Loucy (cell line): ENCODE measurements around the gene PABPN1L.

Experiments used
- H2AFZ ChIP-seq: fragments of 200-600 bp; sonication (generic); 2 replicates; pipeline ENCODE4 v1.6.0; 2016; ENCODE audit warnings: antibody characterized with exemption, mild to moderate bottlenecking, low read length, moderate library complexity
- H3F3A ChIP-seq: fragments of 200-600 bp; 2 replicates; pipeline ENCODE4 v1.6.0; 2016; ENCODE audit warnings: antibody characterized with exemption, low read depth, mild to moderate bottlenecking
- H3K27me3 ChIP-seq: fragments of 200-600 bp; sonication (generic); 2 replicates; pipeline ENCODE4 v1.6.1; 2014; ENCODE audit warnings: low read length, mild to moderate bottlenecking; ENCODE audit not compliant: insufficient read depth, poor library complexity, severe bottlenecking
- H3K36me3 ChIP-seq: fragments of 200-600 bp; sonication (generic); 2 replicates; pipeline ENCODE4 v1.6.1; 2016; ENCODE audit warnings: low read length; ENCODE audit not compliant: insufficient read depth
- H3K4me1 ChIP-seq: fragments of 200-600 bp; sonication (generic); 2 replicates; pipeline ENCODE4 v1.5.1; 2014; ENCODE audit warnings: low read length, mild to moderate bottlenecking; ENCODE audit not compliant: insufficient read depth, poor library complexity, severe bottlenecking
- H3K4me2 ChIP-seq: fragments of 200-600 bp; sonication (generic); 2 replicates; pipeline ENCODE4 v1.6.0; 2014; ENCODE audit warnings: antibody characterized with exemption, low read length, low read depth, mild to moderate bottlenecking; ENCODE audit not compliant: poor library complexity, severe bottlenecking
- H3K4me3 ChIP-seq: fragments of 200-600 bp; sonication (generic); 2 replicates; pipeline ENCODE4 v1.5.1; 2014; ENCODE audit warnings: low read length, mild to moderate bottlenecking, mixed read lengths; ENCODE audit not compliant: poor library complexity, severe bottlenecking
- H3K79me2 ChIP-seq: fragments of 200-600 bp; sonication (generic); 2 replicates; pipeline ENCODE4 v1.6.1; 2014; ENCODE audit warnings: low read length; ENCODE audit not compliant: insufficient read depth
- H3K9ac ChIP-seq: fragments of 200-600 bp; sonication (generic); 2 replicates; pipeline ENCODE4 v1.6.0; 2014; ENCODE audit warnings: mild to moderate bottlenecking, low read depth, low read length, moderate library complexity; ENCODE audit not compliant: poor library complexity, severe bottlenecking
- H3K9me2 ChIP-seq: fragments of 200-600 bp; sonication (generic); replicated peaks from 2 replicates; pipeline ENCODE4 v1.6.1; 2016; ENCODE audit warnings: low read depth, low read length, mixed read lengths
- H3K9me3 ChIP-seq: fragments of 200-600 bp; sonication (generic); 2 replicates; pipeline ENCODE4 v1.6.1; 2014; ENCODE audit warnings: mild to moderate bottlenecking, antibody characterized with exemption, low read length, low read depth; ENCODE audit not compliant: insufficient read depth
- H4K20me1 ChIP-seq: fragments of 200-600 bp; sonication (generic); 2 replicates; pipeline ENCODE4 v1.6.0; 2014; ENCODE audit warnings: antibody characterized with exemption, low read length, mild to moderate bottlenecking; ENCODE audit not compliant: insufficient read depth, poor library complexity, severe bottlenecking
- CTCF ChIP-seq: fragments of 200-600 bp; sonication (generic); conservative IDR thresholded peaks from 2 replicates; pipeline ENCODE4 v1.5.1; 2014; ENCODE audit warnings: mild to moderate bottlenecking, antibody characterized with exemption, low read length
- EZH2phosphoT487 ChIP-seq: fragments of 200-600 bp; IDR thresholded peaks from 2 replicates; pipeline ENCODE4 v1.6.1; 2018; ENCODE audit warnings: antibody characterized with exemption, mild to moderate bottlenecking, moderate library complexity, borderline replicate concordance

Gene PABPN1L

GRCh38 chr16:88886420-88886844 lies 20.0 kb upstream of the PABPN1L start:
- no peak overlapping the region for H3K9ac ChIP-seq
- H2AFZ ChIP-seq = no peak overlapping the region
- no peak overlapping the region for H3K4me3 ChIP-seq
- H3K4me2 ChIP-seq = no peak overlapping the region
- H3K27me3 ChIP-seq = no peaks in the 10 kb centered on the region
- no peaks in the 10 kb centered on the region for H4K20me1 ChIP-seq
- H3K79me2 ChIP-seq = no peaks in the 10 kb centered on the region
- H3K9me2 ChIP-seq = no peaks in the 10 kb centered on the region
- no peaks in the 10 kb centered on the region for H3K9me3 ChIP-seq
- no peaks in the 10 kb centered on the region for H3F3A ChIP-seq
- H3K36me3 ChIP-seq = peaks cover 52% of the 10 kb centered on the region; the same call in 1 of the 2 replicates
- TF ChIP-seq EZH2phosphoT487 (no peak), CTCF (no peak)
- no peaks in the 10 kb centered on the region for H3K4me1 ChIP-seq

DNA sequence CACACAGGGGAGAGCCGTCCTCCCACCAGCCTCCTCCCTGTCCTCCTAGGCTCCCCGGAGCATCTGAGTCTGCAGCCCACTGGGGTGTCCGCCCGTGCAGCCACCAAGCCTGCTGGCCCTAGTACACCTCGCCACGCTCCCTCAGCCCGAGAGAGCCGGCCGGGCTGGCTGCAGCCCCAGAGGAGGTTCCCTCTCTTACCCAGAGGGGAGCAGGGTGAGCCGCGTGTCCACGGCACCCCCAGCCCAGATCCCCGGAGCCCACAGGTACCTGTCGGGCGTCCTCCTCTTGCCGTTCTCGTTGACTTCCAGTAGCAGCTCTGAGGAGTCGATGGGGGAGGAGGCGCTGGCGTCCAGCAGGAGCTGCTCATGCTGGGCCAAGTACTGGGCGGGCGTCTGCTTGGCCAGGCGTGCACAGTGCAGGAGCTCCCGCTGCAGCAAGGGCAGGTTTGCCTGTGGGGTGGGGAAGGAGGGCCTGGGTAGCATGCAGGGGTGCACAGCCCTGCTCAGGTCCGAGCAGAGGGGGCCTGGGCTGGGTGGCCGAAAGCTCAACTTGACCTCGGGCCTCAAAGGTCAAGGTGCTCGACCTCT lies 19.3 kb upstream of the PABPN1L start:
- TF ChIP-seq CTCF = no peak
- TF ChIP-seq EZH2phosphoT487 = no peak
- Histone ChIP-seq H3F3A (no peaks in the 10 kb centered on the region), H3K4me1 (no peaks in the 10 kb centered on the region), H3K79me2 (no peaks in the 10 kb centered on the region), H3K36me3 (peaks cover 47% of the 10 kb centered on the region; the same call in 1 of the 2 replicates), H3K9ac (no peak overlapping the region), H2AFZ (no peak overlapping the region), H4K20me1 (no peaks in the 10 kb centered on the region), H3K4me3 (no peak overlapping the region), H3K27me3 (no peaks in the 10 kb centered on the region), H3K9me3 (no peaks in the 10 kb centered on the region), H3K9me2 (no peaks in the 10 kb centered on the region), H3K4me2 (no peak overlapping the region)

GRCh38 chr16:88884569-88885271 lies 18.3 kb upstream of the PABPN1L start:
- no peak for TF ChIP-seq EZH2phosphoT487
- no peak for TF ChIP-seq CTCF
- no peaks in the 10 kb centered on the region for H3K9me2 ChIP-seq
- H2AFZ ChIP-seq = no peak overlapping the region
- H4K20me1 ChIP-seq = no peaks in the 10 kb centered on the region
- no peak overlapping the region for H3K9ac ChIP-seq
- peaks cover 44% of the 10 kb centered on the region; the same call in 1 of the 2 replicates for H3K36me3 ChIP-seq
- H3K27me3 ChIP-seq = no peaks in the 10 kb centered on the region
- H3K4me1 ChIP-seq = no peaks in the 10 kb centered on the region
- H3K79me2 ChIP-seq = no peaks in the 10 kb centered on the region
- H3K4me2 ChIP-seq = no peak overlapping the region
- H3F3A ChIP-seq = no peaks in the 10 kb centered on the region
- no peaks in the 10 kb centered on the region for H3K9me3 ChIP-seq
- no peak overlapping the region for H3K4me3 ChIP-seq
